Dedifferentiated amniotic fluid mesenchymal stem cell (primary cell): ENCODE data around the gene WARS2.
A peak's percentile ranks its signal among the peaks of the same experiment; 100 is the strongest.
"Not testable (repeated sequence)": the region's sequence is repeated elsewhere in the genome, so short reads cannot be mapped to it uniquely, and the experiment has no call there.

Source experiments
- DNase-seq: peaks from one replicate; pipeline ENCODE4 v3.0.0-alpha.2; 2016; ENCODE audit errors: extremely low spot score

WARS2 gene

GRCh38 chr1:119140177-119141019, at the start of gene WARS2:
Gene WARS2 (minus strand): TSS chr1:119140653. CDS start chr1:119140644, 9 bp downstream.
- DNase-seq: peak; percentile 97

- DNase-seq: peak; percentile 84
Observed at GRCh38 chr1:119188926-119189325, 48.5 kb upstream of the WARS2 start.

- DNase-seq: no peak
Observed at GRCh38 chr1:119187416-119187815, 47.0 kb upstream of the WARS2 start.

GRCh38 chr1:119186471-119186870, 46.0 kb upstream of the WARS2 start:
- no peak for DNase-seq

GRCh38 chr1:119184972-119185371, 44.5 kb upstream of the WARS2 start:
- DNase-seq: no peak

- DNase-seq: no peak
Observed at GRCh38 chr1:119181218-119181617, 40.8 kb upstream of the WARS2 start.

GRCh38 chr1:119179051-119179450, 38.6 kb upstream of the WARS2 start:
- no peak for DNase-seq

- DNase-seq: not testable (repeated sequence)
Observed at GRCh38 chr1:119172927-119173326, 32.5 kb upstream of the WARS2 start.

GRCh38 chr1:119171381-119172010, 31.0 kb upstream of the WARS2 start:
- DNase-seq: not testable (repeated sequence)

GRCh38 chr1:119163396-119163795, 22.9 kb upstream of the WARS2 start:
- DNase-seq: no peak

- peak; percentile 83 for DNase-seq
Observed at GRCh38 chr1:119160866-119161265, 20.4 kb upstream of the WARS2 start.

- DNase-seq: peak; percentile 50
Observed at GRCh38 chr1:119160409-119160808, 20.0 kb upstream of the WARS2 start.

- peak; percentile 33 for DNase-seq
Observed at GRCh38 chr1:119159966-119160365, 19.5 kb upstream of the WARS2 start.

GRCh38 chr1:119159111-119159510, 18.7 kb upstream of the WARS2 start:
- DNase-seq: peak; percentile 16

GRCh38 chr1:119156761-119157160, 16.3 kb upstream of the WARS2 start:
- DNase-seq: not testable (repeated sequence)

- not testable (repeated sequence) for DNase-seq
Observed at GRCh38 chr1:119155069-119155468, 14.6 kb upstream of the WARS2 start.

GRCh38 chr1:119150150-119150549, 9.7 kb upstream of the WARS2 start:
- no peak for DNase-seq

GRCh38 chr1:119147661-119148090, 7.2 kb upstream of the WARS2 start:
- peak; percentile 37 for DNase-seq

GRCh38 chr1:119146466-119146865, 6.0 kb upstream of the WARS2 start:
- DNase-seq: no peak

- no peak for DNase-seq
Observed at GRCh38 chr1:119144813-119145212, 4.4 kb upstream of the WARS2 start.

- no peak for DNase-seq
Observed at GRCh38 chr1:119143706-119144105, 3.3 kb upstream of the WARS2 start.

- DNase-seq: no peak
Observed at GRCh38 chr1:119141660-119142059, 1.2 kb upstream of the WARS2 start.

GRCh38 chr1:119141020-119141424, 569 bp upstream of the WARS2 start:
- DNase-seq: no peak
